A549 treated with CpdA at 1 μM for 4 hours (cell line): ENCODE measurements around the gene ZSCAN29. TPM values are rescaled to one million over a fixed set of nuclear protein-coding genes. Genes with fewer than 3 reads are reported as not detected.

Source experiments
- total RNA-seq: library from RNA; stranded (reverse); fragments of 200-300 nt; extraction: Qiagen RNA extraction; gene quantifications from 5 replicates; pipeline ENCODE4 v1.2.3, GENCODE V29; 2022; ENCODE audit warnings: low read depth

ZSCAN29 gene
- 9.2 to 11.1 TPM (median 10.1 TPM) in 5 replicates for total RNA-seq

GRCh38 chr15:43370975-43371974 lies at the start of gene ZSCAN29, which contains the start of gene TUBGCP4:
ZSCAN29 (minus strand) TSS chr15:43371043; CDS start chr15:43369913, 1,130 bp downstream.
TUBGCP4 (plus strand) TSS chr15:43371101; CDS start chr15:43371355, 254 bp downstream.

GRCh38 chr15:43329960-43330779 lies 40.7 kb downstream of the ZSCAN29 start, which contains the start of gene LCMT2:
LCMT2 (minus strand) TSS chr15:43330573; CDS start chr15:43330489, 84 bp downstream.

Other genes with a start within 250 kb of the ZSCAN29 start
- 7.9 to 9.2 TPM (median 8.4 TPM) in 5 replicates for gene TMEM62, start 237.5 kb downstream of the ZSCAN29 start, total RNA-seq
- 23.2 to 28.2 TPM (median 26.7 TPM) in 5 replicates for gene CCNDBP1, start 185.6 kb downstream of the ZSCAN29 start, total RNA-seq
- not detected in 5 replicates for gene EPB42, start 150.0 kb downstream of the ZSCAN29 start, total RNA-seq
- gene TGM5, start 104.1 kb downstream of the ZSCAN29 start, total RNA-seq: not detected in 5 replicates
- gene TGM7, start 68.8 kb downstream of the ZSCAN29 start, total RNA-seq: not detected in 5 replicates
- gene LCMT2, start 40.5 kb downstream of the ZSCAN29 start, total RNA-seq: 6.3 to 8.6 TPM (median 7.6 TPM) in 5 replicates
- gene TUBGCP4, start 58 bp upstream of the ZSCAN29 start, total RNA-seq: 5.2 to 6.9 TPM (median 6.5 TPM) in 5 replicates
- gene TP53BP1, start 122.1 kb upstream of the ZSCAN29 start, total RNA-seq: 18.2 to 22.5 TPM (median 21.3 TPM) in 5 replicates
- 0.70 to 1.0 TPM (median 0.81 TPM) in 5 replicates for gene MAP1A, start 146.6 kb upstream of the ZSCAN29 start, total RNA-seq
- 5.1 to 8.1 TPM (median 5.8 TPM) in 5 replicates for gene PPIP5K1, start 219.2 kb upstream of the ZSCAN29 start, total RNA-seq
- 2.6 to 7.6 TPM (median 3.8 TPM) in 5 replicates for gene CKMT1B, start 223.0 kb upstream of the ZSCAN29 start, total RNA-seq
- 0.09 to 0.45 TPM (median 0.13 TPM) in 5 replicates for gene STRC, start 247.8 kb upstream of the ZSCAN29 start, total RNA-seq